Measurements from ENCODE around the gene NT5C1A.

DNA sequence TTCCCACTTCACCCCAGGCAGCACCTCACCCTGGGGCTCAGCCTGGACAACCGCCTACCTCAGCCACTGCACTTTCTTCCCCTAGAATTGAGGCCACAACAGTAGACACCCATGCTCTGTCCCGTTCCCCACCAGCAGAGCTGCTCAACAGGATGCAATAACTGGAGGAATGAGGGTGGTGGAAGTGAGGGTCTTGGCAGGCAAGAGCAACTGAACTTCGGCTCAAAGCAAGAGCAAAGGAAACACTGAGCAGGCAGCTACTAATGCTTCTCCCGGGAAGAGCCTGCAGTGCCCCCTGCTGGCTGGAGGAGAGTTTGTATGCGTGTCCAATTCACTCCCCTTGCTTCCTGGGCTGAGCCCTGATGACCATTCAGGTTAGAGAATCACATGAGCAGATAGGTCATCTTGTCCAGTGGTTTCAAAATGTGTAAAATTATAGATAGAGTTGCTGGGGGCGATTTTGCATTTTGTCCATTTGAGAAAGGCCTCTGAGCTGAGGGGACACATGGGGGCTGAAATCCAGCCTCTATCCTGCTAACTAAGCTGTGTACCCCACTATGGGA lies 13.9 kb downstream of the NT5C1A start:
- TF ChIP-seq EZH2phosphoT487 (IDR thresholded peaks at IDR 0.05; ENCODE audit: low read depth, severe bottlenecking, unreplicated experiment) (no peak), EZH2 (IDR thresholded peaks at IDR 0.05; ENCODE audit: borderline replicate concordance) (no peak)
- TF ChIP-seq, protein P1, sequence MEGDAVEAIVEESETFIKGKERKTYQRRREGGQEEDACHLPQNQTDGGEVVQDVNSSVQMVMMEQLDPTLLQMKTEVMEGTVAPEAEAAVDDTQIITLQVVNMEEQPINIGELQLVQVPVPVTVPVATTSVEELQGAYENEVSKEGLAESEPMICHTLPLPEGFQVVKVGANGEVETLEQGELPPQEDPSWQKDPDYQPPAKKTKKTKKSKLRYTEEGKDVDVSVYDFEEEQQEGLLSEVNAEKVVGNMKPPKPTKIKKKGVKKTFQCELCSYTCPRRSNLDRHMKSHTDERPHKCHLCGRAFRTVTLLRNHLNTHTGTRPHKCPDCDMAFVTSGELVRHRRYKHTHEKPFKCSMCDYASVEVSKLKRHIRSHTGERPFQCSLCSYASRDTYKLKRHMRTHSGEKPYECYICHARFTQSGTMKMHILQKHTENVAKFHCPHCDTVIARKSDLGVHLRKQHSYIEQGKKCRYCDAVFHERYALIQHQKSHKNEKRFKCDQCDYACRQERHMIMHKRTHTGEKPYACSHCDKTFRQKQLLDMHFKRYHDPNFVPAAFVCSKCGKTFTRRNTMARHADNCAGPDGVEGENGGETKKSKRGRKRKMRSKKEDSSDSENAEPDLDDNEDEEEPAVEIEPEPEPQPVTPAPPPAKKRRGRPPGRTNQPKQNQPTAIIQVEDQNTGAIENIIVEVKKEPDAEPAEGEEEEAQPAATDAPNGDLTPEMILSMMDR (IDR thresholded peaks at IDR 0.05; ENCODE audit: poor library complexity), result peak; percentile 73

Data from hepatocyte (in vitro differentiated cells).